Fibroblast of lung (primary cell): Measurements from ENCODE around the gene PUS10. TPM values are rescaled to one million over a fixed set of nuclear protein-coding genes. Genes with fewer than 3 reads are reported as not detected.

Experiments used
- DNase-seq, 2 donors: peaks; one replicate each; pipeline versions ENCODE4 v3.0.0 to v3.0.0-alpha.2; 2010; ENCODE audit warnings: low read depth in 2 of 2
- H2AFZ ChIP-seq: 2 replicates; pipeline ENCODE4 v1.5.1; 2012; ENCODE audit warnings: low read length, control low read depth, inconsistent platforms
- H3K27ac ChIP-seq: 2 replicates; pipeline ENCODE4 v1.5.1; 2011; ENCODE audit warnings: low read length, control low read depth; ENCODE audit not compliant: insufficient read depth
- H3K27me3 ChIP-seq: 2 replicates; pipeline ENCODE4 v1.5.1; 2011; ENCODE audit warnings: mild to moderate bottlenecking, low read length; ENCODE audit not compliant: control insufficient read depth, insufficient read depth
- H3K36me3 ChIP-seq: 2 replicates; pipeline ENCODE4 v1.5.1; 2011; ENCODE audit warnings: low read length; ENCODE audit not compliant: control insufficient read depth, insufficient read depth
- H3K4me1 ChIP-seq: 2 replicates; pipeline ENCODE4 v1.5.1; 2011; ENCODE audit warnings: low read length; ENCODE audit not compliant: control insufficient read depth, insufficient read depth; ENCODE audit errors: extremely low read depth
- H3K4me2 ChIP-seq: 2 replicates; pipeline ENCODE4 v1.5.1; 2011; ENCODE audit warnings: low read length, control low read depth; ENCODE audit not compliant: insufficient read depth; ENCODE audit errors: extremely low read depth
- H3K4me3 ChIP-seq, 4 experiments: fragments of 200-600 bp in 1 of 4; sonication (generic) in 1 of 4; replicated peaks in 1 of 4; 2 replicates each; pipeline ENCODE4 v1.5.1; 2011 to 2016; ENCODE audit warnings: low read length in 4 of 4, low read depth in 3 of 4, mild to moderate bottlenecking in 3 of 4, control low read depth in 2 of 4, inconsistent platforms in 1 of 4, mixed read lengths in 1 of 4; ENCODE audit not compliant: insufficient read depth in 1 of 4; ENCODE audit errors: control extremely low read depth in 1 of 4
- H3K79me2 ChIP-seq: 2 replicates; pipeline ENCODE4 v1.5.1; 2012; ENCODE audit warnings: mild to moderate bottlenecking, low read length, inconsistent platforms; ENCODE audit not compliant: control insufficient read depth, insufficient read depth
- H3K9ac ChIP-seq: 2 replicates; pipeline ENCODE4 v1.5.1; 2011; ENCODE audit warnings: mild to moderate bottlenecking, low read length, control low read depth; ENCODE audit not compliant: insufficient read depth
- H3K9me3 ChIP-seq: 2 replicates; pipeline ENCODE4 v1.5.1; 2012; ENCODE audit warnings: low read depth, low read length; ENCODE audit not compliant: control insufficient read depth, insufficient read depth
- H4K20me1 ChIP-seq: 2 replicates; pipeline ENCODE4 v1.5.1; 2011; ENCODE audit warnings: low read length; ENCODE audit not compliant: control insufficient read depth, insufficient read depth; ENCODE audit errors: extremely low read depth
- CTCF ChIP-seq, 2 donors: IDR thresholded peaks in 1 of 2; conservative IDR thresholded peaks in 1 of 2; 1 replicate in 1 of 2; 2 replicates in 1 of 2; pipeline ENCODE4 v1.5.1; 2011 to 2012; ENCODE audit warnings: low read length in 2 of 2, control low read depth in 1 of 2, inconsistent platforms in 1 of 2, low read depth in 1 of 2, mild to moderate bottlenecking in 1 of 2
- EZH2 ChIP-seq: IDR thresholded peaks from 2 replicates; pipeline ENCODE4 v1.5.1; 2012; ENCODE audit warnings: low read length, control low read depth, mild to moderate bottlenecking; ENCODE audit errors: missing control alignments
- polyA plus RNA-seq, 2 donors: library from polyadenylated mRNA; depleted of rRNA in 1 of 2; stranded (reverse) in 1 of 2; unstranded in 1 of 2; fragments of >200 nt; gene quantifications; 2 replicates each; pipeline ENCODE4 v1.2.1, GENCODE V29; 2011 to 2012; ENCODE audit warnings: missing spikeins in 1 of 2
- total RNA-seq: library from RNA; depleted of rRNA; stranded (reverse); fragments of >200 nt; gene quantifications from 2 replicates; pipeline ENCODE4 v1.2.1, GENCODE V29; 2014

Gene PUS10
- total and polyA plus RNA-seq, 2 donors (not counting 1 experiment from before 2014, with no cell fraction given): 6.0 to 9.2 TPM

DNA sequence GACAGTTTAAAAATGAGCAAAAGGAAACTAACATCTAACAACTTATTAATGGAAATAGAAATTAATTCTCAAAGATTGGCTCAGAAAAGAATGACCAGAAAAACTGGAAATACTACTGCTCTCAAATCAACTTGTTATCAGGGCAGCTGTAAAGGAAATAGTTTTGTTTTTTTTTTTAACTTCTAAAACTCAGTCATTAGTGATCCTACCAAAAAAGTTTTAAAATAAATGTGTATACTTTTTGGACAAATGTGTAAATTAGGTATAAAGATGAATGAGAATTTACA, 52.6 kb downstream of the PUS10 start:
- no peaks in the 10 kb centered on the region for H3K79me2 ChIP-seq
- DNase-seq: no peak
- no peaks in the 10 kb centered on the region for H4K20me1 ChIP-seq
- no peak overlapping the region for H3K9ac ChIP-seq
- TF ChIP-seq CTCF (conservative IDR thresholded peaks at IDR 0.05 in 1 of 2, IDR thresholded peaks at IDR 0.05 in 1 of 2; ENCODE audit: low read depth in 1 of 2, low read length in 2 of 2) (no peak), EZH2 (no peak)
- H3K9me3 ChIP-seq: no peaks in the 10 kb centered on the region
- H3K27ac ChIP-seq: no peak overlapping the region
- no peaks in the 10 kb centered on the region for H3K27me3 ChIP-seq
- no peak overlapping the region for H3K4me2 ChIP-seq
- no peaks in the 10 kb centered on the region for H3K4me1 ChIP-seq
- no peaks in the 10 kb centered on the region for H3K36me3 ChIP-seq
- H3K4me3 ChIP-seq: no peak overlapping the region
- no peak overlapping the region for H2AFZ ChIP-seq

- no peaks in the 10 kb centered on the region for H3K9me3 ChIP-seq
- H3K79me2 ChIP-seq: no peaks in the 10 kb centered on the region
- no peaks in the 10 kb centered on the region for H4K20me1 ChIP-seq
- H3K36me3 ChIP-seq: no peaks in the 10 kb centered on the region
- no peak overlapping the region for H2AFZ ChIP-seq
- TF ChIP-seq EZH2 (no peak), CTCF (conservative IDR thresholded peaks at IDR 0.05 in 1 of 2, IDR thresholded peaks at IDR 0.05 in 1 of 2; ENCODE audit: low read depth in 1 of 2, low read length in 2 of 2) (no peak)
- no peak overlapping the region for H3K4me3 ChIP-seq
- H3K27ac ChIP-seq: no peak overlapping the region
- H3K4me1 ChIP-seq: no peaks in the 10 kb centered on the region
- no peaks in the 10 kb centered on the region for H3K27me3 ChIP-seq
- no peak overlapping the region for H3K4me2 ChIP-seq
- DNase-seq: no peak
- no peak overlapping the region for H3K9ac ChIP-seq
Measured at GRCh38 chr2:60964651-60965498, 53.2 kb downstream of the PUS10 start.

GRCh38 chr2:60963190-60963589, 54.9 kb downstream of the PUS10 start:
- H3K27ac ChIP-seq: no peak overlapping the region
- no peaks in the 10 kb centered on the region for H3K79me2 ChIP-seq
- no peak overlapping the region for H3K4me3 ChIP-seq
- H3K4me1 ChIP-seq: no peaks in the 10 kb centered on the region
- no peak overlapping the region for H3K4me2 ChIP-seq
- no peaks in the 10 kb centered on the region for H3K27me3 ChIP-seq
- TF ChIP-seq CTCF (conservative IDR thresholded peaks at IDR 0.05 in 1 of 2, IDR thresholded peaks at IDR 0.05 in 1 of 2; ENCODE audit: low read depth in 1 of 2, low read length in 2 of 2) (no peak), EZH2 (no peak)
- no peaks in the 10 kb centered on the region for H3K36me3 ChIP-seq
- H3K9ac ChIP-seq: no peak overlapping the region
- DNase-seq: no peak
- H3K9me3 ChIP-seq: no peaks in the 10 kb centered on the region
- H2AFZ ChIP-seq: no peak overlapping the region
- no peaks in the 10 kb centered on the region for H4K20me1 ChIP-seq
